Measurements from ENCODE around the gene ALX4.
A peak's percentile ranks its signal among the peaks of the same experiment; 100 is the strongest.

ALX4 gene

GRCh38 chr11:44315947-44316658 is 6.2 kb upstream of the ALX4 start:
- DNase-seq: peak; percentile 1

- DNase-seq: no peak
Observed at GRCh38 chr11:44314733-44315132, 4.8 kb upstream of the ALX4 start.

GRCh38 chr11:44313761-44314489 is 4.0 kb upstream of the ALX4 start:
- DNase-seq: no peak

GRCh38 chr11:44312876-44313275 is 2.9 kb upstream of the ALX4 start:
- DNase-seq: no peak

- no peak for DNase-seq
Observed at GRCh38 chr11:44311339-44312261, 1.7 kb upstream of the ALX4 start.

GRCh38 chr11:44310463-44311272 is 729 bp upstream of the ALX4 start:
- DNase-seq: no peak

- DNase-seq: no peak
Observed at GRCh38 chr11:44310206-44310462, 195 bp upstream of the ALX4 start.

GRCh38 chr11:44308923-44309477 is 939 bp downstream of the ALX4 start:
- no peak for DNase-seq

GRCh38 chr11:44308256-44308922 is 1.6 kb downstream of the ALX4 start:
- no peak for DNase-seq

GRCh38 chr11:44307340-44308099 is 2.4 kb downstream of the ALX4 start:
- no peak for DNase-seq

GRCh38 chr11:44306918-44307244 is 3.1 kb downstream of the ALX4 start:
- no peak for DNase-seq

GRCh38 chr11:44306052-44306917 is 3.7 kb downstream of the ALX4 start:
- no peak for DNase-seq

GRCh38 chr11:44305470-44306051 is 4.4 kb downstream of the ALX4 start:
- no peak for DNase-seq

- no peak for DNase-seq
Observed at GRCh38 chr11:44305026-44305469, 4.9 kb downstream of the ALX4 start.

GRCh38 chr11:44304091-44305025 is 5.6 kb downstream of the ALX4 start:
- no peak for DNase-seq

GRCh38 chr11:44303401-44303938 is 6.5 kb downstream of the ALX4 start:
- no peak for DNase-seq

GRCh38 chr11:44301564-44302271 is 8.2 kb downstream of the ALX4 start:
- DNase-seq: no peak
